Measurements from ENCODE around the gene ABHD12. TPM values are rescaled to one million over a fixed set of nuclear protein-coding genes. Genes with fewer than 3 reads are reported as not detected.
"Not testable (repeated sequence)": the region's sequence is repeated elsewhere in the genome, so short reads cannot be mapped to it uniquely, and the experiment has no call there.

The ABHD12 gene
- total and polyA plus RNA-seq, 3 experiments from 2014 or later, result 27.3 to 35.0 (median 27.6) TPM

- H3K27ac Mint-ChIP-seq, result no peak overlapping the region
- H3K27me3 Mint-ChIP-seq, result no peaks in the 10 kb centered on the region
- no peak overlapping the region for H3K4me3 ChIP-seq (ENCODE audit: low read length)
- CTCF ChIA-PET, result no interaction called here
- no peak overlapping the region for H3K4me3 Mint-ChIP-seq
- DNase-seq, result no peak
- H3K36me3 Mint-ChIP-seq, result peaks cover 0 to 1% (median 0%) of the 10 kb centered on the region in 3 donors
- no peak overlapping the region for H3K27ac ChIP-seq (ENCODE audit: low read depth, low read length)
- H3K4me1 Mint-ChIP-seq, result peaks cover 39 to 63% (median 56%) of the 10 kb centered on the region in 3 donors
- H3K9me3 ChIP-seq (ENCODE audit: low read length), result no peaks in the 10 kb centered on the region
- POLR2A ChIA-PET, result no interaction called here
- no peaks in the 10 kb centered on the region for H3K36me3 ChIP-seq (ENCODE audit: insufficient read depth, low read length)
- H3K4me1 ChIP-seq (ENCODE audit: insufficient read depth, low read length), result peaks cover 5% of the 10 kb centered on the region
- no peaks in the 10 kb centered on the region for H3K9me3 Mint-ChIP-seq
- no peaks in the 10 kb centered on the region for H3K27me3 ChIP-seq (ENCODE audit: insufficient read depth, low read length, poor library complexity, severe bottlenecking)
Measured at GRCh38 chr20:25344634-25345033, 46.0 kb downstream of the ABHD12 start.

GRCh38 chr20:25341716-25342680 is 48.6 kb downstream of the ABHD12 start:
- ChIA-PET CTCF (no interaction called here), POLR2A (no interaction called here)
- no peak for DNase-seq
- Histone ChIP-seq H3K4me1 (ENCODE audit: insufficient read depth, low read length) (peaks cover 5% of the 10 kb centered on the region), H3K36me3 (ENCODE audit: insufficient read depth, low read length) (peaks cover 5% of the 10 kb centered on the region), H3K9me3 (ENCODE audit: low read length) (no peaks in the 10 kb centered on the region), H3K27me3 (ENCODE audit: insufficient read depth, low read length, poor library complexity, severe bottlenecking) (no peaks in the 10 kb centered on the region), H3K27ac (ENCODE audit: low read depth, low read length) (no peak overlapping the region), H3K4me3 (ENCODE audit: low read length) (no peak overlapping the region)
- peaks cover 42 to 64% (median 55%) of the 10 kb centered on the region in 3 donors for H3K4me1 Mint-ChIP-seq
- H3K27ac Mint-ChIP-seq, result no peak overlapping the region
- no peaks in the 10 kb centered on the region for H3K27me3 Mint-ChIP-seq
- no peak overlapping the region for H3K4me3 Mint-ChIP-seq
- H3K36me3 Mint-ChIP-seq, result peaks cover 0 to 18% (median 8%) of the 10 kb centered on the region in 3 donors
- no peaks in the 10 kb centered on the region for H3K9me3 Mint-ChIP-seq

GRCh38 chr20:25340380-25340779 is 50.3 kb downstream of the ABHD12 start:
- Mint-ChIP-seq H3K4me1 (peaks cover 28 to 47% (median 39%) of the 10 kb centered on the region in 3 donors), H3K36me3 (peaks cover 0 to 26% (median 10%) of the 10 kb centered on the region in 3 donors), H3K27ac (peak overlapping the region in 2 of 8 donors; percentile 43 to 52), H3K4me3 (no peak overlapping the region), H3K27me3 (no peaks in the 10 kb centered on the region), H3K9me3 (peaks cover 0 to 3% (median 0%) of the 10 kb centered on the region in 5 donors)
- H3K4me1 ChIP-seq (ENCODE audit: insufficient read depth, low read length), result peaks cover 5% of the 10 kb centered on the region
- H3K9me3 ChIP-seq (ENCODE audit: low read length), result no peaks in the 10 kb centered on the region
- CTCF ChIA-PET, result interaction anchor here (1.1 kb wide), 1 partner anchor 18 kb away, joined by 4 read pairs; no protein-coding TSS in a partner anchor
- no peak for DNase-seq
- H3K4me3 ChIP-seq (ENCODE audit: low read length), result no peak overlapping the region
- H3K36me3 ChIP-seq (ENCODE audit: insufficient read depth, low read length), result peaks cover 5% of the 10 kb centered on the region
- POLR2A ChIA-PET, result no interaction called here
- H3K27ac ChIP-seq (ENCODE audit: low read depth, low read length), result no peak overlapping the region
- no peaks in the 10 kb centered on the region for H3K27me3 ChIP-seq (ENCODE audit: insufficient read depth, low read length, poor library complexity, severe bottlenecking)

- Histone ChIP-seq H3K27ac (ENCODE audit: low read depth, low read length) (no peak overlapping the region), H3K36me3 (ENCODE audit: insufficient read depth, low read length) (peaks cover 5% of the 10 kb centered on the region), H3K4me3 (ENCODE audit: low read length) (no peak overlapping the region), H3K4me1 (ENCODE audit: insufficient read depth, low read length) (peaks cover 3% of the 10 kb centered on the region), H3K9me3 (ENCODE audit: low read length) (no peaks in the 10 kb centered on the region), H3K27me3 (ENCODE audit: insufficient read depth, low read length, poor library complexity, severe bottlenecking) (no peaks in the 10 kb centered on the region)
- POLR2A ChIA-PET, result no interaction called here
- Mint-ChIP-seq H3K27ac (peak overlapping the region in 1 of 8 donors; percentile 66), H3K9me3 (peaks cover 0 to 3% (median 0%) of the 10 kb centered on the region in 5 donors), H3K4me3 (no peak overlapping the region), H3K4me1 (peaks cover 23 to 43% (median 34%) of the 10 kb centered on the region in 3 donors), H3K36me3 (peaks cover 0 to 26% (median 10%) of the 10 kb centered on the region in 3 donors), H3K27me3 (no peaks in the 10 kb centered on the region)
- CTCF ChIA-PET, result interaction anchor here (1.1 kb wide), 1 partner anchor 17 kb away, joined by 4 read pairs; no protein-coding TSS in a partner anchor
- DNase-seq, result no peak
Measured at GRCh38 chr20:25339608-25340007, 51.0 kb downstream of the ABHD12 start.

- H3K36me3 Mint-ChIP-seq, result peaks cover 0 to 27% (median 10%) of the 10 kb centered on the region in 3 donors
- H3K27me3 ChIP-seq (ENCODE audit: insufficient read depth, low read length, poor library complexity, severe bottlenecking), result no peaks in the 10 kb centered on the region
- peaks cover 0 to 3% (median 2%) of the 10 kb centered on the region in 5 donors for H3K9me3 Mint-ChIP-seq
- no peak for DNase-seq
- H3K4me3 Mint-ChIP-seq, result no peak overlapping the region
- CTCF ChIA-PET, result no interaction called here
- H3K4me1 ChIP-seq (ENCODE audit: insufficient read depth, low read length), result no peaks in the 10 kb centered on the region
- no peak overlapping the region for H3K4me3 ChIP-seq (ENCODE audit: low read length)
- POLR2A ChIA-PET, result no interaction called here
- peaks cover 5% of the 10 kb centered on the region for H3K36me3 ChIP-seq (ENCODE audit: insufficient read depth, low read length)
- H3K27me3 Mint-ChIP-seq, result no peaks in the 10 kb centered on the region
- no peaks in the 10 kb centered on the region for H3K9me3 ChIP-seq (ENCODE audit: low read length)
- H3K27ac Mint-ChIP-seq, result peak overlapping the region in 3 of 8 donors; percentile 19 to 70 (median 69)
- H3K4me1 Mint-ChIP-seq, result peaks cover 16 to 34% (median 24%) of the 10 kb centered on the region in 3 donors
- H3K27ac ChIP-seq (ENCODE audit: low read depth, low read length), result no peak overlapping the region
Measured at GRCh38 chr20:25338112-25339023, 52.3 kb downstream of the ABHD12 start.

- no peak overlapping the region for H3K27ac ChIP-seq (ENCODE audit: low read depth, low read length)
- H3K4me3 Mint-ChIP-seq, result no peak overlapping the region
- CTCF ChIA-PET, result no interaction called here
- H3K27ac Mint-ChIP-seq, result peak overlapping the region in 1 of 8 donors; percentile 40
- H3K9me3 Mint-ChIP-seq, result peaks cover 0 to 3% (median 2%) of the 10 kb centered on the region in 5 donors
- no peaks in the 10 kb centered on the region for H3K27me3 ChIP-seq (ENCODE audit: insufficient read depth, low read length, poor library complexity, severe bottlenecking)
- H3K9me3 ChIP-seq (ENCODE audit: low read length), result no peaks in the 10 kb centered on the region
- H3K36me3 Mint-ChIP-seq, result peaks cover 0 to 27% (median 10%) of the 10 kb centered on the region in 3 donors
- no peaks in the 10 kb centered on the region for H3K27me3 Mint-ChIP-seq
- H3K36me3 ChIP-seq (ENCODE audit: insufficient read depth, low read length), result peaks cover 5% of the 10 kb centered on the region
- no peak for DNase-seq
- H3K4me1 ChIP-seq (ENCODE audit: insufficient read depth, low read length), result no peaks in the 10 kb centered on the region
- no peak overlapping the region for H3K4me3 ChIP-seq (ENCODE audit: low read length)
- POLR2A ChIA-PET, result no interaction called here
- H3K4me1 Mint-ChIP-seq, result peaks cover 11 to 27% (median 16%) of the 10 kb centered on the region in 3 donors
Measured at GRCh38 chr20:25336561-25337422, 53.8 kb downstream of the ABHD12 start.

- DNase-seq; H3K27ac ChIP-seq (ENCODE audit: low read depth, low read length); CTCF ChIA-PET; H3K4me1 ChIP-seq (ENCODE audit: insufficient read depth, low read length); H3K4me3 Mint-ChIP-seq; H3K9me3 Mint-ChIP-seq; H3K36me3 ChIP-seq (ENCODE audit: insufficient read depth, low read length); H3K27me3 ChIP-seq (ENCODE audit: insufficient read depth, low read length, poor library complexity, severe bottlenecking); H3K27me3 Mint-ChIP-seq; H3K4me3 ChIP-seq (ENCODE audit: low read length); H3K9me3 ChIP-seq (ENCODE audit: low read length); POLR2A ChIA-PET; H3K27ac Mint-ChIP-seq: not testable (repeated sequence)
- Mint-ChIP-seq H3K36me3 (peaks cover 0 to 27% (median 10%) of the 10 kb centered on the region in 3 donors), H3K4me1 (peaks cover 15 to 29% (median 16%) of the 10 kb centered on the region in 3 donors)
Measured at GRCh38 chr20:25334972-25335371, 55.7 kb downstream of the ABHD12 start.

All from CD8-positive, alpha-beta memory T cell (primary cell).